SK-N-SH (cell line): ENCODE data around the gene MBOAT2. TPM values are rescaled to one million over a fixed set of nuclear protein-coding genes. Genes with fewer than 3 reads are reported as not detected.

Source experiments
- CTCF ChIA-PET: fragments of 300-600, 350-600 bp; formaldehyde crosslinking; extraction: SDS; loops from one replicate; lab custom pipeline; 2021; lab: Yijun Ruan, JAX
- POLR2A ChIA-PET: fragments of 350-600 bp; sonication (Branson Sonifier 250); formaldehyde crosslinking; extraction: SDS; loops from one replicate; lab custom pipeline; 2020; ENCODE audit warnings: antibody characterized with exemption, inconsistent platforms; lab: Yijun Ruan, JAX
- DNase-seq: peaks from one replicate; pipeline ENCODE4 v3.0.0; 2012
- H2AFZ ChIP-seq: fragments of 200-600 bp; sonication (generic); 2 replicates; pipeline ENCODE4 v1.8.1; 2016; ENCODE audit warnings: antibody characterized with exemption, mild to moderate bottlenecking, low read depth
- H3F3A ChIP-seq: fragments of 200-600 bp; sonication (generic); replicated peaks from 2 replicates; pipeline ENCODE3; 2016; ENCODE audit warnings: antibody characterized with exemption, mild to moderate bottlenecking; ENCODE audit not compliant: insufficient read depth
- H3K27ac ChIP-seq, 2 experiments: fragments of 200-500 bp in 1 of 2; fragments of 200-600 bp in 1 of 2; sonication (Bioruptor generic) in 1 of 2; sonication (generic), shearing (Covaris generic) in 1 of 2; 2 replicates each; pipeline versions ENCODE4 v1.5.1 to v1.6.1; 2014 to 2016; ENCODE audit warnings: low read depth in 2 of 2, inconsistent platforms in 1 of 2, low read length in 1 of 2, mild to moderate bottlenecking in 1 of 2, mixed read lengths in 1 of 2
- H3K27me3 ChIP-seq: fragments of 200-600 bp; sonication (generic), shearing (Covaris generic); 2 replicates; pipeline ENCODE4 v1.6.1; 2016; ENCODE audit warnings: mixed run types; ENCODE audit not compliant: insufficient read depth
- H3K36me3 ChIP-seq, 2 experiments: fragments of 200-500 bp in 1 of 2; fragments of 200-600 bp in 1 of 2; sonication (Bioruptor generic) in 1 of 2; sonication (generic) in 1 of 2; replicated peaks in 1 of 2; 2 replicates each; pipeline versions ENCODE3 to v1.5.1; 2014 to 2016; ENCODE audit warnings: low read length in 1 of 2, mild to moderate bottlenecking in 1 of 2; ENCODE audit not compliant: insufficient read depth in 2 of 2, control insufficient read depth in 1 of 2
- H3K4me1 ChIP-seq, 2 experiments: fragments of 200-500 bp in 1 of 2; fragments of 200-600 bp in 1 of 2; sonication (Bioruptor generic) in 1 of 2; sonication (generic), shearing (Covaris generic) in 1 of 2; 2 replicates each; pipeline versions ENCODE4 v1.5.1 to v1.6.1; 2014 to 2016; ENCODE audit warnings: low read depth in 1 of 2, low read length in 1 of 2, mixed run types in 1 of 2; ENCODE audit not compliant: insufficient read depth in 2 of 2, control insufficient read depth in 1 of 2
- H3K4me2 ChIP-seq: fragments of 200-600 bp; sonication (generic), shearing (Covaris generic); 2 replicates; pipeline ENCODE4 v1.6.1; 2017; ENCODE audit warnings: mixed run types
- H3K4me3 ChIP-seq, 2 experiments: fragments of 200-500 bp in 1 of 2; fragments of 200-600 bp in 1 of 2; sonication (Bioruptor generic) in 1 of 2; sonication (generic), shearing (Covaris generic) in 1 of 2; 2 replicates each; pipeline versions ENCODE4 v1.5.1 to v1.8.1; 2014 to 2016; ENCODE audit warnings: low read depth in 2 of 2, inconsistent platforms in 1 of 2, low read length in 1 of 2, mild to moderate bottlenecking in 1 of 2, mixed read lengths in 1 of 2, moderate library complexity in 1 of 2
- H3K79me2 ChIP-seq: fragments of 200-600 bp; sonication (generic); 2 replicates; pipeline ENCODE4 v1.8.1; 2017; ENCODE audit warnings: mild to moderate bottlenecking; ENCODE audit not compliant: insufficient read depth
- H3K9ac ChIP-seq: fragments of 200-600 bp; sonication (generic); 2 replicates; pipeline ENCODE4 v1.6.1; 2017; ENCODE audit warnings: mixed run types
- H3K9me2 ChIP-seq: fragments of 200-600 bp; sonication (generic); 2 replicates; pipeline ENCODE4 v1.6.1; 2017; ENCODE audit warnings: mixed run types
- H3K9me3 ChIP-seq: fragments of 200-600 bp; sonication (generic); 2 replicates; pipeline ENCODE4 v1.6.1; 2017; ENCODE audit warnings: mixed run types, mild to moderate bottlenecking, moderate library complexity
- H4K20me1 ChIP-seq: fragments of 200-600 bp; sonication (generic); 2 replicates; pipeline ENCODE4 v1.6.1; 2017; ENCODE audit warnings: mild to moderate bottlenecking, mixed run types; ENCODE audit not compliant: insufficient read depth
- CTCF ChIP-seq: fragments of 200-600 bp; sonication (generic); IDR thresholded peaks from 2 replicates; pipeline ENCODE4 v1.6.1; 2017; ENCODE audit warnings: antibody characterized with exemption, mild to moderate bottlenecking, moderate library complexity
- ELF1 ChIP-seq: IDR thresholded peaks from 2 replicates; pipeline ENCODE4 v1.4.0; 2012
- EP300 ChIP-seq, 2 experiments: IDR thresholded peaks; 2 replicates each; pipeline versions ENCODE4 v1.4.0 to v1.6.1; 2012; ENCODE audit warnings: borderline replicate concordance in 1 of 2, low read depth in 1 of 2, low read length in 1 of 2
- EZH2phosphoT487 ChIP-seq: fragments of 200-600 bp; sonication (generic); IDR thresholded peaks from 2 replicates; pipeline ENCODE4 v1.6.1; 2017; ENCODE audit warnings: low read depth, mixed run types, mild to moderate bottlenecking, antibody characterized with exemption, moderate library complexity, borderline replicate concordance
- FOSL2 ChIP-seq: IDR thresholded peaks from 2 replicates; pipeline ENCODE4 v1.4.0; 2012; ENCODE audit warnings: low read depth, mild to moderate bottlenecking, moderate library complexity, borderline replicate concordance
- FOXJ3 ChIP-seq: sonication (generic); formaldehyde crosslinking; IDR thresholded peaks from 2 replicates; pipeline ENCODE4 v1.5.1; 2020; ENCODE audit warnings: mild to moderate bottlenecking, missing genetic modification reagents
- FOXM1 ChIP-seq: IDR thresholded peaks from 2 replicates; pipeline ENCODE4 v1.4.0; 2012; ENCODE audit warnings: low read depth, mild to moderate bottlenecking
- GATA2 ChIP-seq: sonication (generic); formaldehyde crosslinking; IDR thresholded peaks from 2 replicates; pipeline ENCODE4 v1.5.0; 2020; ENCODE audit warnings: mild to moderate bottlenecking, missing genetic modification reagents
- JUND ChIP-seq: IDR thresholded peaks from 2 replicates; pipeline ENCODE4 v1.4.0; 2012
- MEF2A ChIP-seq: IDR thresholded peaks from 2 replicates; pipeline ENCODE4 v1.4.0; 2012; ENCODE audit warnings: low read depth, borderline replicate concordance
- NFIC ChIP-seq: IDR thresholded peaks from 2 replicates; pipeline ENCODE4 v1.4.0; 2012; ENCODE audit warnings: borderline replicate concordance
- POLR2AphosphoS5 ChIP-seq: IDR thresholded peaks from 2 replicates; pipeline ENCODE4 v1.6.1; 2012; ENCODE audit warnings: low read depth, low read length
- RAD21 ChIP-seq: IDR thresholded peaks from 2 replicates; pipeline ENCODE4 v1.6.1; 2012; ENCODE audit warnings: mild to moderate bottlenecking, low read length
- SMC3 ChIP-seq: IDR thresholded peaks from 2 replicates; pipeline ENCODE4 v1.6.1; 2012; ENCODE audit warnings: low read depth, low read length, improper control_type of control experiment
- TAF1 ChIP-seq: IDR thresholded peaks from 2 replicates; pipeline ENCODE4 v1.6.1; 2012; ENCODE audit warnings: low read depth, mild to moderate bottlenecking, low read length, moderate library complexity, borderline replicate concordance
- TCF12 ChIP-seq: IDR thresholded peaks from 2 replicates; pipeline ENCODE4 v1.4.0; 2012
- WGBS: methylation state at CpG from one replicate; pipeline ENCODE4 v1.1.6; 2017; ENCODE audit warnings: low lambda C conversion rate; 5-methylcytosine and 5-hydroxymethylcytosine counted together
- polyA plus RNA-seq, 3 experiments: library from polyadenylated mRNA; depleted of rRNA; stranded (reverse); fragments of >200 nt; gene quantifications; 2 replicates each; pipeline ENCODE4 v1.2.3, GENCODE V29; 2012
- TF ChIP-seq, protein P1 (sequence below): IDR thresholded peaks from 2 replicates; pipeline ENCODE4 v1.6.1; 2012; ENCODE audit warnings: mild to moderate bottlenecking, low read depth, low read length, moderate library complexity
- TF ChIP-seq, protein P2 (sequence below): IDR thresholded peaks from 2 replicates; pipeline ENCODE4 v1.4.0; 2012; ENCODE audit warnings: low read depth, borderline replicate concordance
- TF ChIP-seq, protein P3 (sequence below): IDR thresholded peaks from 2 replicates; pipeline ENCODE4; 2012
- TF ChIP-seq, protein P4 (sequence below): IDR thresholded peaks from 2 replicates; pipeline ENCODE4 v1.4.0; 2012; ENCODE audit warnings: low read depth

The MBOAT2 gene
- polyA plus RNA-seq, 1 of the 3 experiments (the other 2 are of a cell fraction) = 33.9 TPM

DNA sequence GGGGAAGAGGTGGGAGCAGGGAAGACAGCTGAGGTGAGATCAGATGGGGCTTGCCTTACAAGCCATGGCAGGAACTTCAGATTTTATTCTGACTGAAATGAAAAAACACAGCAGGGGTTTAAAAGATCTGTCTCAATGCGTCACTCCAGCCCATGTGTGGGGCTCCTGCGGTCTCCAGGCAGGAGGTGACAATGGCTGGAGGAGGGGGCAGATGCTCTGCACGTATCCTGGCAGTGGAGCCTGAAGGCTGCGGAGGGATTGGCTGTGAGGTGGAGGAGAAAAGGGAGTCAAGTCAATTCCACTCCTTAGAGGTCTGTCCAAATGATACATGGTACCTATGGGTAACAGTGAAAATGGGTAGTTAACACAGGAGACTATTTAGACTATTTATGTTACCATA lies 125.6 kb downstream of the MBOAT2 start (continued):
- TF ChIP-seq, protein P1, sequence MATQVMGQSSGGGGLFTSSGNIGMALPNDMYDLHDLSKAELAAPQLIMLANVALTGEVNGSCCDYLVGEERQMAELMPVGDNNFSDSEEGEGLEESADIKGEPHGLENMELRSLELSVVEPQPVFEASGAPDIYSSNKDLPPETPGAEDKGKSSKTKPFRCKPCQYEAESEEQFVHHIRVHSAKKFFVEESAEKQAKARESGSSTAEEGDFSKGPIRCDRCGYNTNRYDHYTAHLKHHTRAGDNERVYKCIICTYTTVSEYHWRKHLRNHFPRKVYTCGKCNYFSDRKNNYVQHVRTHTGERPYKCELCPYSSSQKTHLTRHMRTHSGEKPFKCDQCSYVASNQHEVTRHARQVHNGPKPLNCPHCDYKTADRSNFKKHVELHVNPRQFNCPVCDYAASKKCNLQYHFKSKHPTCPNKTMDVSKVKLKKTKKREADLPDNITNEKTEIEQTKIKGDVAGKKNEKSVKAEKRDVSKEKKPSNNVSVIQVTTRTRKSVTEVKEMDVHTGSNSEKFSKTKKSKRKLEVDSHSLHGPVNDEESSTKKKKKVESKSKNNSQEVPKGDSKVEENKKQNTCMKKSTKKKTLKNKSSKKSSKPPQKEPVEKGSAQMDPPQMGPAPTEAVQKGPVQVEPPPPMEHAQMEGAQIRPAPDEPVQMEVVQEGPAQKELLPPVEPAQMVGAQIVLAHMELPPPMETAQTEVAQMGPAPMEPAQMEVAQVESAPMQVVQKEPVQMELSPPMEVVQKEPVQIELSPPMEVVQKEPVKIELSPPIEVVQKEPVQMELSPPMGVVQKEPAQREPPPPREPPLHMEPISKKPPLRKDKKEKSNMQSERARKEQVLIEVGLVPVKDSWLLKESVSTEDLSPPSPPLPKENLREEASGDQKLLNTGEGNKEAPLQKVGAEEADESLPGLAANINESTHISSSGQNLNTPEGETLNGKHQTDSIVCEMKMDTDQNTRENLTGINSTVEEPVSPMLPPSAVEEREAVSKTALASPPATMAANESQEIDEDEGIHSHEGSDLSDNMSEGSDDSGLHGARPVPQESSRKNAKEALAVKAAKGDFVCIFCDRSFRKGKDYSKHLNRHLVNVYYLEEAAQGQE = no peak
- TF ChIP-seq SMC3 = no peak
- TF ChIP-seq, all 33 proteins: peak for 0

DNA sequence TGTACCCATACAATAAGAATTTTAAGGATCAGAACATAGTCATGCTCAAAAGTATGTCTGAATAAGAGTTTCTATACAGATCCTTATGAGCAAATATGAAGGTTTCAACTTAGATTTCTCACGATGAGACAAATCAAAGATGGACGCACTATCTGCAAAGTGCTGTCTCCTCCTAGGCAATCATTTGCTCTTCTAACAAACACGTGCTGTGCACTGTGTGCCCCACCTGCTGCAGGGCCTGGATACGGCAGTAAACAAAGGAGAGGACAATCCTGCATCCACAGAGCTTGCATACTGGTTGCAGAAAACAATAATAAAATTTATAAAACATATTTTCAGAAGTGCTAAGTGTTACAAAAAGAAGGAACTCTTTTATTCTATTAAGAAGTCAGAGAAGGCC lies 126.2 kb downstream of the MBOAT2 start:
- DNase-seq = no peak
- no peaks in the 10 kb centered on the region for H3K9me3 ChIP-seq
- H4K20me1 ChIP-seq = no peaks in the 10 kb centered on the region
- no peaks in the 10 kb centered on the region for H3F3A ChIP-seq
- no peak overlapping the region for H2AFZ ChIP-seq
- no peak overlapping the region for H3K4me3 ChIP-seq
- H3K79me2 ChIP-seq = no peaks in the 10 kb centered on the region
- H3K27me3 ChIP-seq = no peaks in the 10 kb centered on the region
- CTCF ChIA-PET = interaction anchor here (0.9 to 4.4 kb wide), 4 partner anchors 8 to 263 kb away, joined by 3 to 23 read pairs (median 4); no protein-coding TSS in a partner anchor
- no peaks in the 10 kb centered on the region for H3K9me2 ChIP-seq
- no peak overlapping the region for H3K4me2 ChIP-seq
- 93% methylated on average over 4 of the region's 4 CpGs for WGBS
- peaks cover 38 to 46% of the 10 kb centered on the region in 2 experiments for H3K36me3 ChIP-seq
- TF ChIP-seq GATA2 (CRISPR knock-in tag) = no peak
- TF ChIP-seq FOSL2 = no peak
- no peaks in the 10 kb centered on the region for H3K4me1 ChIP-seq
- no peak overlapping the region for H3K27ac ChIP-seq
- no peak overlapping the region for H3K9ac ChIP-seq
- POLR2A ChIA-PET = no interaction called here

DNA sequence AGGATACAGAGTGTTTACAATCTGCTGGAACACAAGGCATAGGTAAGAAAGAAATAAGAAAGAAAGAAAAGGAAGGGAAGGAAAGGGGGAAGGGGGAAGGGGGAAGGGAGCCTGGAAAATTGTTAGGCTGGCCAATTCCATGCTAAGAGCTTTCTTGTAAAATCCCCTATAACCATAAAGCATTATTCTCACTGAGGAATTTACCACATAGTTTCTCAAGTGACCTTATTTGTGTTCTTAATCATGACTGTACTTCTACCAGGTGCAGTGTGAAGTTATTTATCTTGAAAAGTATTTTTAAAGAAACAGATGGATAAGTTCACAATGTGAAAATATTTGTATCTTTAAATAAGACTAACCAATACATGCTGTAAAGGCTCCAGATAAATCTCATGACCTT lies 126.9 kb downstream of the MBOAT2 start:
- Histone ChIP-seq H4K20me1 (no peaks in the 10 kb centered on the region), H2AFZ (no peak overlapping the region), H3K27me3 (no peaks in the 10 kb centered on the region), H3F3A (no peaks in the 10 kb centered on the region), H3K9me2 (no peaks in the 10 kb centered on the region), H3K9me3 (no peaks in the 10 kb centered on the region), H3K9ac (no peak overlapping the region), H3K27ac (no peak overlapping the region), H3K4me2 (no peak overlapping the region), H3K36me3 (peaks cover 40% of the 10 kb centered on the region in 2 experiments), H3K4me1 (no peaks in the 10 kb centered on the region), H3K4me3 (no peak overlapping the region), H3K79me2 (no peaks in the 10 kb centered on the region)
- ChIA-PET POLR2A (no interaction called here), CTCF (interaction anchor here (0.9 to 4.4 kb wide), 3 partner anchors 9 to 263 kb away, joined by 3 to 23 read pairs (median 3); no protein-coding TSS in a partner anchor)
- DNase-seq = no peak
- TF ChIP-seq, protein P2, sequence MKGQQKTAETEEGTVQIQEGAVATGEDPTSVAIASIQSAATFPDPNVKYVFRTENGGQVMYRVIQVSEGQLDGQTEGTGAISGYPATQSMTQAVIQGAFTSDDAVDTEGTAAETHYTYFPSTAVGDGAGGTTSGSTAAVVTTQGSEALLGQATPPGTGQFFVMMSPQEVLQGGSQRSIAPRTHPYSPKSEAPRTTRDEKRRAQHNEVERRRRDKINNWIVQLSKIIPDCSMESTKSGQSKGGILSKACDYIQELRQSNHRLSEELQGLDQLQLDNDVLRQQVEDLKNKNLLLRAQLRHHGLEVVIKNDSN = no peak
- TF ChIP-seq MEF2A (no peak), FOXJ3 (no peak), EZH2phosphoT487 (no peak), FOXM1 (no peak), POLR2AphosphoS5 (no peak), ELF1 (no peak), CTCF (no peak), FOSL2 (no peak), TAF1 (no peak), NFIC (no peak), EP300 (IDR thresholded peaks at IDR 0.05; ENCODE audit: borderline replicate concordance in 1 of 2, low read depth in 1 of 2, low read length in 1 of 2) (no peak), RAD21 (no peak), TCF12 (no peak), JUND (no peak), GATA2 (CRISPR knock-in tag) (no peak)
- TF ChIP-seq, protein P3, sequence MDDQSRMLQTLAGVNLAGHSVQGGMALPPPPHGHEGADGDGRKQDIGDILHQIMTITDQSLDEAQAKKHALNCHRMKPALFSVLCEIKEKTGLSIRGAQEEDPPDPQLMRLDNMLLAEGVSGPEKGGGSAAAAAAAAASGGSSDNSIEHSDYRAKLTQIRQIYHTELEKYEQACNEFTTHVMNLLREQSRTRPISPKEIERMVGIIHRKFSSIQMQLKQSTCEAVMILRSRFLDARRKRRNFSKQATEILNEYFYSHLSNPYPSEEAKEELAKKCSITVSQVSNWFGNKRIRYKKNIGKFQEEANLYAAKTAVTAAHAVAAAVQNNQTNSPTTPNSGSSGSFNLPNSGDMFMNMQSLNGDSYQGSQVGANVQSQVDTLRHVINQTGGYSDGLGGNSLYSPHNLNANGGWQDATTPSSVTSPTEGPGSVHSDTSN = no peak
- TF ChIP-seq, protein P4, sequence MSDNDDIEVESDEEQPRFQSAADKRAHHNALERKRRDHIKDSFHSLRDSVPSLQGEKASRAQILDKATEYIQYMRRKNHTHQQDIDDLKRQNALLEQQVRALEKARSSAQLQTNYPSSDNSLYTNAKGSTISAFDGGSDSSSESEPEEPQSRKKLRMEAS = no peak
